ENCODE measurements around the gene CPSF6.
"Not testable (repeated sequence)": the region's sequence is repeated elsewhere in the genome, so short reads cannot be mapped to it uniquely, and the experiment has no call there.

Gene CPSF6

GRCh38 chr12:69262264-69262974 is 23.1 kb downstream of the CPSF6 start:
- no peak for DNase-seq

GRCh38 chr12:69265205-69265604 is 25.8 kb downstream of the CPSF6 start:
- DNase-seq, result no peak

- not testable (repeated sequence) for DNase-seq
Measured at GRCh38 chr12:69265633-69266032, 26.3 kb downstream of the CPSF6 start.

- DNase-seq, result no peak
Measured at GRCh38 chr12:69266036-69266635, 26.8 kb downstream of the CPSF6 start.

- DNase-seq, result no peak
Measured at GRCh38 chr12:69269736-69270135, 30.4 kb downstream of the CPSF6 start.

GRCh38 chr12:69272511-69272910 is 33.1 kb downstream of the CPSF6 start:
- no peak for DNase-seq

GRCh38 chr12:69274861-69275260 is 35.5 kb downstream of the CPSF6 start:
- no peak for DNase-seq

- no peak for DNase-seq
Measured at GRCh38 chr12:69275471-69275891, 36.1 kb downstream of the CPSF6 start.

- no peak for DNase-seq
Measured at GRCh38 chr12:69278814-69279782, 39.7 kb downstream of the CPSF6 start.

- DNase-seq, result peak; percentile 63 to 68
Measured at GRCh38 chr12:69284131-69284530, 44.8 kb downstream of the CPSF6 start.

GRCh38 chr12:69287556-69287955 is 48.2 kb downstream of the CPSF6 start:
- no peak for DNase-seq

GRCh38 chr12:69290545-69291277 is 51.3 kb downstream of the CPSF6 start:
- peak; percentile 83 to 97 for DNase-seq

GRCh38 chr12:69291278-69291593 is 51.9 kb downstream of the CPSF6 start:
- DNase-seq, result no peak

GRCh38 chr12:69298133-69298532 is 58.8 kb downstream of the CPSF6 start:
- no peak for DNase-seq

- DNase-seq, result no peak
Measured at GRCh38 chr12:69298947-69299346, 59.6 kb downstream of the CPSF6 start.

- DNase-seq, result no peak
Measured at GRCh38 chr12:69304284-69304683, 64.9 kb downstream of the CPSF6 start.

GRCh38 chr12:69309461-69309860 is 70.1 kb downstream of the CPSF6 start:
- DNase-seq, result no peak

GRCh38 chr12:69313209-69313608 is 73.8 kb downstream of the CPSF6 start:
- DNase-seq, result no peak

- DNase-seq, result not testable (repeated sequence)
Measured at GRCh38 chr12:69316784-69317183, 77.4 kb downstream of the CPSF6 start.

- not testable (repeated sequence) for DNase-seq
Measured at GRCh38 chr12:69317233-69317632, 77.9 kb downstream of the CPSF6 start.

GRCh38 chr12:69318225-69318624 is 78.9 kb downstream of the CPSF6 start:
- no peak for DNase-seq

GRCh38 chr12:69321351-69321750 is 82.0 kb downstream of the CPSF6 start:
- peak in 1 of 2 donors; percentile 20 for DNase-seq

Measured in inflammatory macrophage treated with lipopolysaccharide for 1 hour (primary cell).